ENCODE measurements around the gene IFT80.

GRCh38 chr3:160399125-160400029 lies at the start of gene IFT80, which contains the start of gene SMC4:
- TF ChIP-seq EZH2 (IDR thresholded peaks at IDR 0.05; ENCODE audit: low read length), result no peak
- no peak for TF ChIP-seq CTCF (optimal IDR thresholded peaks at IDR 0.05 in 1 of 3, IDR thresholded peaks at IDR 0.05 in 1 of 3, conservative IDR thresholded peaks at IDR 0.05 in 1 of 3; ENCODE audit: extremely low read depth in 1 of 3, insufficient read depth in 2 of 3, low read length in 3 of 3)

Data from keratinocyte (primary cell).